Tibial nerve (tissue), 4 donors: ENCODE measurements around the gene REM1. TPM values are rescaled to one million over a fixed set of nuclear protein-coding genes. Genes with fewer than 3 reads are reported as not detected.
A peak's percentile ranks its signal among the peaks of the same experiment; 100 is the strongest.

Experiments used
- DNase-seq, 2 donors: peaks; one replicate each; pipeline ENCODE4 v3.0.0-alpha.2; 2019; ENCODE audit warnings: low spot score in 2 of 2
- H3K27ac ChIP-seq, 4 donors: fragments of 200-600 bp; sonication (generic) in 3 of 4; one replicate each; pipeline ENCODE4 v1.5.1; 2017 to 2019; ENCODE audit warnings: mild to moderate bottlenecking in 1 of 4
- H3K27me3 ChIP-seq, 2 donors: fragments of 200-600 bp; sonication (generic) in 1 of 2; one replicate each; pipeline versions ENCODE4 v1.5.1 to v1.6.0; 2017 to 2019
- H3K36me3 ChIP-seq, 3 donors: fragments of 200-600 bp; sonication (generic); one replicate each; pipeline ENCODE4 v1.5.1; 2018 to 2019
- H3K4me1 ChIP-seq, 4 donors: fragments of 200-600 bp; sonication (generic) in 3 of 4; one replicate each; pipeline ENCODE4 v1.5.1; 2017 to 2019
- H3K4me3 ChIP-seq, 4 donors: fragments of 200-600 bp; sonication (generic) in 3 of 4; one replicate each; pipeline ENCODE4 v1.5.1; 2017 to 2019; ENCODE audit warnings: mild to moderate bottlenecking in 1 of 4, moderate library complexity in 1 of 4
- H3K9me3 ChIP-seq, 4 donors: fragments of 200-600 bp; sonication (generic) in 3 of 4; one replicate each; pipeline ENCODE4 v1.5.1; 2017 to 2019
- CTCF ChIP-seq, 5 experiments: fragments of 200-600 bp in 3 of 5; fragments of 450-650 bp in 2 of 5; sonication (generic) in 3 of 5; IDR thresholded peaks; one replicate each; pipeline ENCODE4 v1.5.1; 2016 to 2019; ENCODE audit warnings: antibody characterized with exemption in 5 of 5, mild to moderate bottlenecking in 3 of 5, moderate library complexity in 2 of 5
- EP300 ChIP-seq, 2 donors: sonication (generic); formaldehyde crosslinking; IDR thresholded peaks; one replicate each; pipeline ENCODE4 v1.6.1; 2017; ENCODE audit warnings: antibody characterized with exemption in 2 of 2, mild to moderate bottlenecking in 1 of 2
- POLR2A ChIP-seq, 2 donors: fragments of 450-650 bp; IDR thresholded peaks; one replicate each; pipeline ENCODE4 v1.6.1; 2017; ENCODE audit warnings: antibody characterized with exemption in 2 of 2, mild to moderate bottlenecking in 2 of 2, moderate library complexity in 2 of 2
- WGBS, 2 donors: methylation state at CpG; one replicate each; pipeline ENCODE4 v1.1.5; 2018; 5-methylcytosine and 5-hydroxymethylcytosine counted together
- total RNA-seq, 4 donors: library from RNA; depleted of rRNA; stranded (reverse); fragments of >200 nt; gene quantifications; one replicate each; pipeline ENCODE4 v1.1.0, GENCODE V29; 2016

REM1 gene
- total RNA-seq, 4 donors from 2014 or later: 4.4 to 12.0 (median 5.5) TPM

- no peak for DNase-seq
- peaks cover 0 to 47% (median 21%) of the 10 kb centered on the region in 4 donors for H3K4me1 ChIP-seq
- H3K9me3 ChIP-seq: no peaks in the 10 kb centered on the region
- H3K4me3 ChIP-seq: peak overlapping the region; percentile 70 to 98 (median 88)
- no peaks in the 10 kb centered on the region for H3K27me3 ChIP-seq
- peaks cover 0 to 27% (median 0%) of the 10 kb centered on the region in 3 donors for H3K36me3 ChIP-seq
- peak overlapping the region; percentile 6 to 89 (median 82) for H3K27ac ChIP-seq
- no peak for TF ChIP-seq EP300 (IDR thresholded peaks at IDR 0.05)
- TF ChIP-seq POLR2A (IDR thresholded peaks at IDR 0.05): no peak
- TF ChIP-seq CTCF (IDR thresholded peaks at IDR 0.05): no peak
- 12 to 13% methylated on average over 4 of the region's 4 CpGs for WGBS, 2 donors
Measured at GRCh38 chr20:31515072-31515774, 40.1 kb downstream of the REM1 start.

GRCh38 chr20:31515775-31516107, 40.7 kb downstream of the REM1 start:
- Histone ChIP-seq H3K27ac (peak overlapping the region in 3 of 4 donors; percentile 6 to 89 (median 86)), H3K36me3 (peaks cover 0 to 27% (median 0%) of the 10 kb centered on the region in 3 donors), H3K9me3 (no peaks in the 10 kb centered on the region), H3K4me3 (peak overlapping the region; percentile 70 to 98 (median 88)), H3K27me3 (no peaks in the 10 kb centered on the region), H3K4me1 (peaks cover 0 to 52% (median 21%) of the 10 kb centered on the region in 4 donors)
- TF ChIP-seq EP300 (IDR thresholded peaks at IDR 0.05): no peak
- no peak for TF ChIP-seq POLR2A (IDR thresholded peaks at IDR 0.05)
- no peak for TF ChIP-seq CTCF (IDR thresholded peaks at IDR 0.05)
- no peak for DNase-seq
- WGBS, 2 donors: 73 to 86% methylated on average over 3 of the region's 3 CpGs

GRCh38 chr20:31516166-31516565, 41.1 kb downstream of the REM1 start:
- H3K36me3 ChIP-seq: peaks cover 0 to 27% (median 0%) of the 10 kb centered on the region in 3 donors
- no peak for DNase-seq
- no peaks in the 10 kb centered on the region for H3K27me3 ChIP-seq
- H3K4me1 ChIP-seq: peaks cover 0 to 56% (median 21%) of the 10 kb centered on the region in 4 donors
- peak overlapping the region in 1 of 4 donors; percentile 86 for H3K27ac ChIP-seq
- peak overlapping the region in 2 of 4 donors; percentile 85 to 90 for H3K4me3 ChIP-seq
- WGBS, 2 donors: 88 to 90% methylated on average over 4 of the region's 4 CpGs
- H3K9me3 ChIP-seq: no peaks in the 10 kb centered on the region
- TF ChIP-seq POLR2A (IDR thresholded peaks at IDR 0.05): no peak
- TF ChIP-seq EP300 (IDR thresholded peaks at IDR 0.05): no peak
- TF ChIP-seq CTCF (IDR thresholded peaks at IDR 0.05): no peak

- H3K27ac ChIP-seq: peak overlapping the region in 1 of 4 donors; percentile 86
- peaks cover 0 to 58% (median 23%) of the 10 kb centered on the region in 4 donors for H3K4me1 ChIP-seq
- H3K36me3 ChIP-seq: peaks cover 0 to 27% (median 0%) of the 10 kb centered on the region in 3 donors
- no peak overlapping the region for H3K4me3 ChIP-seq
- no peak for DNase-seq
- H3K27me3 ChIP-seq: no peaks in the 10 kb centered on the region
- WGBS, 2 donors: 86 to 88% methylated on average over 2 of the region's 2 CpGs
- no peak for TF ChIP-seq POLR2A (IDR thresholded peaks at IDR 0.05)
- TF ChIP-seq CTCF (IDR thresholded peaks at IDR 0.05): no peak
- no peak for TF ChIP-seq EP300 (IDR thresholded peaks at IDR 0.05)
- H3K9me3 ChIP-seq: no peaks in the 10 kb centered on the region
Measured at GRCh38 chr20:31516651-31517050, 41.6 kb downstream of the REM1 start.

- H3K27ac ChIP-seq: peak overlapping the region in 1 of 4 donors; percentile 41
- H3K27me3 ChIP-seq: no peaks in the 10 kb centered on the region
- WGBS, 2 donors: 66 to 70% methylated on average over 4 of the region's 4 CpGs
- TF ChIP-seq POLR2A (IDR thresholded peaks at IDR 0.05) (no peak), CTCF (IDR thresholded peaks at IDR 0.05) (no peak), EP300 (IDR thresholded peaks at IDR 0.05) (no peak)
- H3K9me3 ChIP-seq: no peaks in the 10 kb centered on the region
- H3K4me1 ChIP-seq: peaks cover 0 to 64% (median 23%) of the 10 kb centered on the region in 4 donors
- peaks cover 0 to 27% (median 0%) of the 10 kb centered on the region in 3 donors for H3K36me3 ChIP-seq
- DNase-seq: peak in 1 of 2 donors; percentile 49
- no peak overlapping the region for H3K4me3 ChIP-seq
Measured at GRCh38 chr20:31517373-31517772, 42.3 kb downstream of the REM1 start.
